Peyer's patch (tissue), 4 donors: ENCODE measurements around the gene ATOH8. TPM values are rescaled to one million over a fixed set of nuclear protein-coding genes. Genes with fewer than 3 reads are reported as not detected.

Experiments
- DNase-seq, 3 donors: peaks; one replicate each; pipeline ENCODE4 v3.0.0-alpha.2; 2017 to 2019
- H3K27ac ChIP-seq, 4 donors: fragments of 200-600 bp; sonication (generic); one replicate each; pipeline ENCODE4 v1.5.1; 2016 to 2019
- H3K27me3 ChIP-seq, 2 donors: fragments of 200-600 bp; sonication (generic); one replicate each; pipeline ENCODE4 v1.5.1; 2019
- H3K36me3 ChIP-seq, 3 donors: fragments of 200-600 bp; sonication (generic); one replicate each; pipeline ENCODE4 v1.5.1; 2016 to 2019
- H3K4me1 ChIP-seq, 4 donors: fragments of 200-600 bp; sonication (generic); one replicate each; pipeline ENCODE4 v1.5.1; 2016 to 2019
- H3K4me3 ChIP-seq, 4 donors: fragments of 200-600 bp; sonication (generic); 1 replicate in 3 of 4; 2 replicates in 1 of 4; pipeline ENCODE4 v1.5.1; 2016 to 2019; ENCODE audit warnings: mild to moderate bottlenecking in 1 of 4
- H3K9me3 ChIP-seq, 4 donors: fragments of 200-600 bp; sonication (generic); one replicate each; pipeline ENCODE4 v1.5.1; 2016 to 2019; ENCODE audit warnings: mild to moderate bottlenecking in 1 of 4
- POLR2A ChIP-seq, 2 donors: fragments of 450-650 bp; IDR thresholded peaks; one replicate each; pipeline ENCODE4 v1.5.1; 2017; ENCODE audit warnings: antibody characterized with exemption in 2 of 2, mild to moderate bottlenecking in 2 of 2, moderate library complexity in 2 of 2
- total RNA-seq, 4 donors: library from RNA; depleted of rRNA; stranded (reverse); fragments of >200 nt; gene quantifications; one replicate each; pipeline ENCODE4 v1.1.0, GENCODE V29; 2016
- TF ChIP-seq, protein P1 (sequence below), 6 experiments: fragments of 450-650 bp in 4 of 6; fragments of 200-600 bp in 2 of 6; sonication (generic) in 1 of 6; IDR thresholded peaks; one replicate each; pipeline ENCODE4 v1.5.1; 2017 to 2019; ENCODE audit warnings: antibody characterized with exemption in 6 of 6, mild to moderate bottlenecking in 3 of 6, moderate library complexity in 1 of 6

The ATOH8 gene
- total RNA-seq, 4 donors from 2014 or later, result 5.3 to 35.5 (median 13.9) TPM

GRCh38 chr2:85730686-85731230 lies 23.0 kb upstream of the ATOH8 start:
- no peaks in the 10 kb centered on the region for H3K36me3 ChIP-seq
- no peak overlapping the region for H3K27ac ChIP-seq
- peaks cover 0 to 6% (median 3%) of the 10 kb centered on the region in 4 donors for H3K4me1 ChIP-seq
- TF ChIP-seq, protein P1, sequence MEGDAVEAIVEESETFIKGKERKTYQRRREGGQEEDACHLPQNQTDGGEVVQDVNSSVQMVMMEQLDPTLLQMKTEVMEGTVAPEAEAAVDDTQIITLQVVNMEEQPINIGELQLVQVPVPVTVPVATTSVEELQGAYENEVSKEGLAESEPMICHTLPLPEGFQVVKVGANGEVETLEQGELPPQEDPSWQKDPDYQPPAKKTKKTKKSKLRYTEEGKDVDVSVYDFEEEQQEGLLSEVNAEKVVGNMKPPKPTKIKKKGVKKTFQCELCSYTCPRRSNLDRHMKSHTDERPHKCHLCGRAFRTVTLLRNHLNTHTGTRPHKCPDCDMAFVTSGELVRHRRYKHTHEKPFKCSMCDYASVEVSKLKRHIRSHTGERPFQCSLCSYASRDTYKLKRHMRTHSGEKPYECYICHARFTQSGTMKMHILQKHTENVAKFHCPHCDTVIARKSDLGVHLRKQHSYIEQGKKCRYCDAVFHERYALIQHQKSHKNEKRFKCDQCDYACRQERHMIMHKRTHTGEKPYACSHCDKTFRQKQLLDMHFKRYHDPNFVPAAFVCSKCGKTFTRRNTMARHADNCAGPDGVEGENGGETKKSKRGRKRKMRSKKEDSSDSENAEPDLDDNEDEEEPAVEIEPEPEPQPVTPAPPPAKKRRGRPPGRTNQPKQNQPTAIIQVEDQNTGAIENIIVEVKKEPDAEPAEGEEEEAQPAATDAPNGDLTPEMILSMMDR (IDR thresholded peaks at IDR 0.05), result no peak
- TF ChIP-seq POLR2A (IDR thresholded peaks at IDR 0.05), result no peak
- no peak for DNase-seq
- H3K27me3 ChIP-seq, result no peaks in the 10 kb centered on the region
- no peak overlapping the region for H3K4me3 ChIP-seq
- no peaks in the 10 kb centered on the region for H3K9me3 ChIP-seq

DNA sequence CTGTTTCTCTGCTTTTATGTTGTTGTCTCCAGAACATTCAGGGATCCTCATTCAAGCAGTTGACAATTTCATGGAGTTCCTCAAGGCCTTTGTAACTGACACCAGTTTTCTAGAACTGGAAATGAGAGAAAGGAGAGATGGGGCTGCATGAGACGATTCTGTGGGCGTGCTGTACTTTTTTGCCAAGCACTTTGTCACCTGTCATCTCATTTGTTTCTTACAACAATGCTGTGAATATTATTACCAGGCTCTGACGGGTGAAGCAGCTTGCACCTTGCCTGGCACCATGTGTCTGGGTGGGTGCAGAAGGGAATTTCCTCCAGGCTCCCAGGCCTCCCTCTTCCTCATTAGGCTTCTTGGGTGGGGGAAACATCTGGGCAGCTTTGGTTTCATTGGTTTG lies 22.2 kb upstream of the ATOH8 start:
- H3K4me3 ChIP-seq, result no peak overlapping the region
- TF ChIP-seq, protein P1 (IDR thresholded peaks at IDR 0.05), result no peak
- TF ChIP-seq POLR2A (IDR thresholded peaks at IDR 0.05), result no peak
- no peak overlapping the region for H3K27ac ChIP-seq
- peaks cover 0 to 6% (median 3%) of the 10 kb centered on the region in 4 donors for H3K4me1 ChIP-seq
- H3K36me3 ChIP-seq, result no peaks in the 10 kb centered on the region
- no peaks in the 10 kb centered on the region for H3K9me3 ChIP-seq
- no peaks in the 10 kb centered on the region for H3K27me3 ChIP-seq
- DNase-seq, result no peak

GRCh38 chr2:85732467-85733120 lies 21.2 kb upstream of the ATOH8 start:
- no peak for DNase-seq
- peaks cover 0 to 6% (median 3%) of the 10 kb centered on the region in 4 donors for H3K4me1 ChIP-seq
- TF ChIP-seq POLR2A (IDR thresholded peaks at IDR 0.05), result no peak
- TF ChIP-seq, protein P1 (IDR thresholded peaks at IDR 0.05), result no peak
- no peaks in the 10 kb centered on the region for H3K27me3 ChIP-seq
- H3K9me3 ChIP-seq, result no peaks in the 10 kb centered on the region
- H3K4me3 ChIP-seq, result no peak overlapping the region
- no peaks in the 10 kb centered on the region for H3K36me3 ChIP-seq
- H3K27ac ChIP-seq, result no peak overlapping the region

DNA sequence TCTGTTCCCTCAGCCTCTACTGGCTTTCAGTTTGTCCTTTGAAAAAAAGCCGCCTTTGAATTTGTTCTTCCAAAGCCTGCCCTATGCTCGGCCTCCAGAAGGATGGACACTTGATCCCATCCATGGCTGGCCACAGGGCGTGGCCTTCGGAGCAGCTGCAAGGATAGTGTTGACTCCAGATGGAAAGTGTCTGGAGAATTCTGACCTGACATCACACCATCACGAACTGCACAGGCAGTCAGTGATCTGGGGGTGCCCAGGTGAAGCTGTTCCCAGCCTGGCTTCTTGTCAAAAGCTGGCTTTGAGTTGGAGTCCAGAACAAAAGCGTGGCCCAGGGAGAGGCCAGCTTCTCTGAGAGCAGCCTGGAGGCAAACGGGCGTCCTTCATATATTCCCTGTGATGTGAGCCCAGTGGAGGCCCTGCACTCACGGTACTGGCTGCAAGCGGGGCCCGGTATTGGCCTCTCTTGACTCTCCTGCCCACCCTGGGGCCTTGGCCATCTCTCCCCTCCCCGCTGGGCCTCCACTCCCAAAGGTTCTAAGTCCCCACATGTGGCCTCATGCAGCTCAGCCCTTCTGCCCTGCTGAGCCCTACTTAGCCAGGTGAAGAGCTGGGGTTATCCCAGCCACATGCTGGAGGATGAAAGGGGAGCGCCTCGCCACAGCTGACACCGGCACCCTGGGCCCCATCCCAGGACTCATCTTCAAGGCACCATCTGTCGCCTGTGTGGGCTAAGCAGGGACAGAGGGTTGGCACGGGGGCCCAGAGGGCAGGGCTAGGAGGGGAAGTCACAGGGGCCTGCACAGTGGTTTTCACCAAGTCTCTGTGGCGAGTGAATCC lies 20.4 kb upstream of the ATOH8 start:
- TF ChIP-seq POLR2A (IDR thresholded peaks at IDR 0.05), result no peak
- TF ChIP-seq, protein P1 (IDR thresholded peaks at IDR 0.05), result no peak
- no peaks in the 10 kb centered on the region for H3K9me3 ChIP-seq
- no peaks in the 10 kb centered on the region for H3K36me3 ChIP-seq
- no peak overlapping the region for H3K27ac ChIP-seq
- DNase-seq, result peak in 1 of 3 donors; percentile 45
- no peak overlapping the region for H3K4me3 ChIP-seq
- H3K4me1 ChIP-seq, result peaks cover 0 to 6% (median 3%) of the 10 kb centered on the region in 4 donors
- no peaks in the 10 kb centered on the region for H3K27me3 ChIP-seq

DNA sequence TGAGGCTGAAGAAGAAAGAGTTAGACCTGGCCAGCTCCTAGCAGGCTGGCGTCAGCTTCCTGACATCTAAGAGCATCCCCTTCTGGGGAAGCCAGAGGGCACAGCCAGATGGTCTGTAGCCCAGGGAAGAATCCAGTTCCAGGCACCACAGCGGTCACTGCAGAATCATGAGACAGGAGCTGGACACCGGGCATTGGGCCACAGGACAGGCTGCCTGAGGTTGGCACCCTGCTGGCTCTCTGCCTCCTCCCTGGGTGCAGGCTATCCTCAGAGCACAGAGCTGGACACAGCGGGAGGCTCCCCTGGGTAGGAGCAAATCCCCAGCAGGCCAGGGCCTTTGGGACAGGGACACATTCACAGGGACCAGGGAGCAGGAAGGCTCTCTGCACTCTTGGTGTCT lies 19.8 kb upstream of the ATOH8 start:
- DNase-seq, result no peak
- H3K27ac ChIP-seq, result no peak overlapping the region
- no peaks in the 10 kb centered on the region for H3K36me3 ChIP-seq
- no peak overlapping the region for H3K4me3 ChIP-seq
- H3K9me3 ChIP-seq, result no peaks in the 10 kb centered on the region
- H3K27me3 ChIP-seq, result no peaks in the 10 kb centered on the region
- TF ChIP-seq, protein P1 (IDR thresholded peaks at IDR 0.05), result no peak
- TF ChIP-seq POLR2A (IDR thresholded peaks at IDR 0.05), result no peak
- peaks cover 0 to 2% (median 0%) of the 10 kb centered on the region in 4 donors for H3K4me1 ChIP-seq
